C4-2B (cell line): ENCODE results near the gene MTMR11.

Experiments
- H3K27ac ChIP-seq: fragments of 450-650 bp; 2 replicates; pipeline ENCODE4 v1.5.1; 2017
- CTCF ChIP-seq: fragments of 450-650 bp; conservative IDR thresholded peaks from 2 replicates; pipeline ENCODE4 v1.5.1; 2017; ENCODE audit warnings: mild to moderate bottlenecking
- ZFX ChIP-seq: fragments of 450-650 bp; IDR thresholded peaks from 2 replicates; pipeline ENCODE4 v1.6.1; 2017

MTMR11 gene

GRCh38 chr1:149933208-149933607, 3.5 kb downstream of the MTMR11 start:
- TF ChIP-seq CTCF (no peak), ZFX (no peak)
- no peak overlapping the region for H3K27ac ChIP-seq

- TF ChIP-seq ZFX (no peak), CTCF (no peak)
- no peak overlapping the region for H3K27ac ChIP-seq
These were observed 4.2 kb downstream of the MTMR11 start for GRCh38 chr1:149932474-149932873.

- no peak for TF ChIP-seq ZFX
- no peak for TF ChIP-seq CTCF
- H3K27ac ChIP-seq: no peak overlapping the region
These were observed 5.4 kb downstream of the MTMR11 start for GRCh38 chr1:149931212-149931790.

GRCh38 chr1:149929856-149930255, 6.8 kb downstream of the MTMR11 start:
- TF ChIP-seq CTCF (no peak), ZFX (no peak)
- no peak overlapping the region for H3K27ac ChIP-seq

- peak overlapping the region; percentile 96 for H3K27ac ChIP-seq
- TF ChIP-seq ZFX (no peak), CTCF (no peak)
These were observed 8.3 kb downstream of the MTMR11 start for GRCh38 chr1:149928401-149928724.

GRCh38 chr1:149927563-149928400, 8.9 kb downstream of the MTMR11 start, which contains the start of gene SF3B4:
TSS of gene SF3B4 (minus strand) at chr1:149927803. CDS start at chr1:149927759, 44 bp downstream.
- peak within 1 kb of the TSS; percentile 96 for H3K27ac ChIP-seq

More at GRCh38 chr1:149927563-149928400, 8.9 kb downstream of the MTMR11 start, which contains the start of gene SF3B4:
- TF ChIP-seq CTCF (no peak), ZFX (peak; percentile 81)
